ENCODE measurements around the gene SUMF1. TPM values are rescaled to one million over a fixed set of nuclear protein-coding genes. Genes with fewer than 3 reads are reported as not detected.
A peak's percentile ranks its signal among the peaks of the same experiment; 100 is the strongest.

SUMF1 gene
- total and polyA plus RNA-seq, 2 of the 13 experiments (the other 11 are each of a cell fraction or from before 2014, with no cell fraction given): 18.5 to 28.9 TPM

DNA sequence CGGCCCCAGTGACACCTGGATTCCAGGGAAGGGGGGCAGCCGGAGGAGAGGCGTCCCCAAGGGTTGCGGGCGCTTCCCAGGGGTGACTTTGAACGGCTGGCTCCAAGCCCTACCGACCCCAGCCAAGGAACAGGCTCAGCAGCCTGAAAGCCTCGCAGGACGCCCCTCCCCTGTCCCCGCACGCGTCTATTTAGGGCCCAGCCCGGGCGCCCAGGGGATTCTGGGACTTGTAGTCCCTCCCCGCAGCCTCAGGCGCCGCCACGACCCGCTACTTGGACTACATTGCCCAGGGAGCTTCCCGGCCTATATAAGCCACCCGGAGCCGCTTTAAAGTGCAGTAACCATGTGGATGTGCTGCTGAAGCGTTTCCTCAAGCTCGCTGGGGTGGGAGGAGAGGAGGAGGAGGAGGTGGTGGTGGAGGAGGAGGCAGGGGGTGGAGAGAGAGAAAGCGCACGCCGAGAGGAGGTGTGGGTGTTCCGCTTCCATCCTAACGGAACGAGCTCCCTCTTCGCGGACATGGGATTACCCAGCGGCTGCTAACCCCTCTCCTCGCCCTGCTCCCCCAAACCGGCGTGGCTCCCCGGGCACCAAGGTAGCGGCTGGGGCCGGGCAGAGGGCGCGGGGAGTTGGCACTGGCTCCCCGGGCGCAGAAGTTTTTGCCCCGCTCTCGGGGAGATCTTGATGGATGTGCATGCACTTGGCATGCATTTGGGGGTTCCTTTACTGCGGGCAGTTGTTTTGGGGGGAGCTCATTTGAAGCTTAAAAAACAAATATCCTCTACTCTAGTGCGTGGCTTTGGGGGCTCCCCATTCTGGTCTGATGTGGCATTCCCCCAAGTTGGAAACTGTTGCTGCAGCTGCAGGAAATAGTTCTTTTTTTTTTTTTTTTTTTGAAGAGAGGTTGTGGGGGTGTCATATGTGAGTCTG is 26.2 kb upstream of the SUMF1 start, which contains the start of gene ITPR1 (continued):
- TF ChIP-seq HDAC1 (CRISPR knock-in tag; IDR thresholded peaks at IDR 0.05) (peak; percentile 62), MXD4 (CRISPR knock-in tag; IDR thresholded peaks at IDR 0.05) (peak; percentile 81), RARA (CRISPR knock-in tag; IDR thresholded peaks at IDR 0.05) (no peak; the same call in 1 of the 2 replicates), ARNTL (CRISPR knock-in tag; IDR thresholded peaks at IDR 0.05) (peak; percentile 63; the same call in 1 of the 2 replicates), POLR2A (IDR thresholded peaks at IDR 0.05; ENCODE audit: insufficient read depth in 1 of 2, low read depth in 2 of 2, low read length in 2 of 2) (peak; percentile 99 to 100), DNMT1 (CRISPR knock-in tag; IDR thresholded peaks at IDR 0.05) (0 out of 2 replicates have a peak, but pooled peaks have one; percentile 27), IKZF5 (CRISPR knock-in tag; IDR thresholded peaks at IDR 0.05) (peak; percentile 50), GFI1 (CRISPR knock-in tag; IDR thresholded peaks at IDR 0.05; ENCODE audit: borderline replicate concordance) (peak; percentile 63; the same call in 1 of the 2 replicates), ZNF776 (CRISPR knock-in tag; IDR thresholded peaks at IDR 0.05) (peak; percentile 66), ZNF766 (CRISPR knock-in tag; IDR thresholded peaks at IDR 0.05; ENCODE audit: borderline replicate concordance) (peak; percentile 28; the same call in 1 of the 2 replicates), MIXL1 (CRISPR knock-in tag; IDR thresholded peaks at IDR 0.05) (peak; percentile 63; the same call in 1 of the 2 replicates), HOXA3 (CRISPR knock-in tag; IDR thresholded peaks at IDR 0.05) (peak; percentile 49; the same call in 1 of the 2 replicates), ZNF672 (CRISPR knock-in tag; IDR thresholded peaks at IDR 0.05) (0 out of 2 replicates have a peak, but pooled peaks have one; percentile 61), RAD21 (CRISPR knock-in tag; IDR thresholded peaks at IDR 0.05) (peak; percentile 36; the same call in 1 of the 2 replicates), BRCA1 (CRISPR knock-in tag; IDR thresholded peaks at IDR 0.05) (no peak), GATAD1 (CRISPR knock-in tag; IDR thresholded peaks at IDR 0.05) (peak; percentile 55; the same call in 1 of the 2 replicates), BHLHE40 (IDR thresholded peaks at IDR 0.05; ENCODE audit: low read length) (peak; percentile 56), ZNF205 (CRISPR knock-in tag; IDR thresholded peaks at IDR 0.05) (no peak; the same call in 1 of the 2 replicates), ATAD3A (CRISPR knock-in tag; IDR thresholded peaks at IDR 0.05) (no peak), ZNF816 (CRISPR knock-in tag; IDR thresholded peaks at IDR 0.05; ENCODE audit: borderline replicate concordance) (0 out of 2 replicates have a peak, but pooled peaks have one; percentile 8), ZNF792 (CRISPR knock-in tag; IDR thresholded peaks at IDR 0.05) (peak; percentile 76; the same call in 1 of the 2 replicates), ZNF431 (CRISPR knock-in tag; IDR thresholded peaks at IDR 0.05; ENCODE audit: borderline replicate concordance, low read depth) (peak; percentile 48; the same call in 1 of the 2 replicates), MEIS2 (CRISPR knock-in tag; IDR thresholded peaks at IDR 0.05) (no peak; the same call in none of the 2 replicates), FOXC1 (CRISPR knock-in tag; IDR thresholded peaks at IDR 0.05; ENCODE audit: borderline replicate concordance) (peak; percentile 70; the same call in 1 of the 2 replicates), GRHL1 (CRISPR knock-in tag; conservative IDR thresholded peaks at IDR 0.05) (no peak), PCBP2 (optimal IDR thresholded peaks at IDR 0.05; ENCODE audit: low read depth, low read length, poor library complexity, severe bottlenecking) (no peak), SKI (IDR thresholded peaks at IDR 0.05; ENCODE audit: partially characterized antibody) (peak; percentile 9), PHF5A (CRISPR knock-in tag; IDR thresholded peaks at IDR 0.05; ENCODE audit: low read depth, unreplicated experiment) (peak; percentile 71)
- TF ChIP-seq, protein P1, sequence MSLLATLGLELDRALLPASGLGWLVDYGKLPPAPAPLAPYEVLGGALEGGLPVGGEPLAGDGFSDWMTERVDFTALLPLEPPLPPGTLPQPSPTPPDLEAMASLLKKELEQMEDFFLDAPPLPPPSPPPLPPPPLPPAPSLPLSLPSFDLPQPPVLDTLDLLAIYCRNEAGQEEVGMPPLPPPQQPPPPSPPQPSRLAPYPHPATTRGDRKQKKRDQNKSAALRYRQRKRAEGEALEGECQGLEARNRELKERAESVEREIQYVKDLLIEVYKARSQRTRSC (CRISPR knock-in tag; IDR thresholded peaks at IDR 0.05; ENCODE audit: low read depth): no peak
